PFSK-1 (cell line): ENCODE data around the gene ANO10.

ENCODE experiments used
- FOXP2 ChIP-seq: optimal IDR thresholded peaks from 2 replicates; pipeline ENCODE3; 2011; ENCODE audit warnings: borderline replicate concordance, control low read depth, inconsistent platforms; ENCODE audit not compliant: insufficient read depth; ENCODE audit errors: extremely low read length, extremely low read depth
- POLR2AphosphoS5 ChIP-seq: IDR thresholded peaks from 2 replicates; pipeline ENCODE4 v1.6.1; 2012; ENCODE audit warnings: low read depth, mild to moderate bottlenecking, control low read depth, low read length, moderate library complexity
- SIN3A ChIP-seq: IDR thresholded peaks from 2 replicates; pipeline ENCODE4 v1.6.1; 2012; ENCODE audit warnings: mild to moderate bottlenecking, low read length, moderate library complexity, borderline replicate concordance; ENCODE audit not compliant: insufficient read depth
- TAF1 ChIP-seq: IDR thresholded peaks from 2 replicates; pipeline ENCODE4 v1.6.1; 2012; ENCODE audit warnings: low read length, control low read depth, borderline replicate concordance; ENCODE audit not compliant: insufficient read depth
- TF ChIP-seq, protein P1 (sequence below), 2 experiments: IDR thresholded peaks; 2 replicates each; pipeline versions ENCODE4 v1.6.1 to v1.8.0; 2011 to 2012; ENCODE audit warnings: low read depth in 2 of 2, low read length in 2 of 2, control low read depth in 1 of 2, inconsistent platforms in 1 of 2, mild to moderate bottlenecking in 1 of 2, moderate library complexity in 1 of 2; ENCODE audit not compliant: insufficient read depth in 1 of 2

Gene ANO10

GRCh38 chr3:43378066-43378935 lies 243.5 kb downstream of the ANO10 start:
- no peak for TF ChIP-seq TAF1
- TF ChIP-seq SIN3A, result no peak
- no peak for TF ChIP-seq POLR2AphosphoS5
- TF ChIP-seq FOXP2, result no peak
- TF ChIP-seq, protein P1, sequence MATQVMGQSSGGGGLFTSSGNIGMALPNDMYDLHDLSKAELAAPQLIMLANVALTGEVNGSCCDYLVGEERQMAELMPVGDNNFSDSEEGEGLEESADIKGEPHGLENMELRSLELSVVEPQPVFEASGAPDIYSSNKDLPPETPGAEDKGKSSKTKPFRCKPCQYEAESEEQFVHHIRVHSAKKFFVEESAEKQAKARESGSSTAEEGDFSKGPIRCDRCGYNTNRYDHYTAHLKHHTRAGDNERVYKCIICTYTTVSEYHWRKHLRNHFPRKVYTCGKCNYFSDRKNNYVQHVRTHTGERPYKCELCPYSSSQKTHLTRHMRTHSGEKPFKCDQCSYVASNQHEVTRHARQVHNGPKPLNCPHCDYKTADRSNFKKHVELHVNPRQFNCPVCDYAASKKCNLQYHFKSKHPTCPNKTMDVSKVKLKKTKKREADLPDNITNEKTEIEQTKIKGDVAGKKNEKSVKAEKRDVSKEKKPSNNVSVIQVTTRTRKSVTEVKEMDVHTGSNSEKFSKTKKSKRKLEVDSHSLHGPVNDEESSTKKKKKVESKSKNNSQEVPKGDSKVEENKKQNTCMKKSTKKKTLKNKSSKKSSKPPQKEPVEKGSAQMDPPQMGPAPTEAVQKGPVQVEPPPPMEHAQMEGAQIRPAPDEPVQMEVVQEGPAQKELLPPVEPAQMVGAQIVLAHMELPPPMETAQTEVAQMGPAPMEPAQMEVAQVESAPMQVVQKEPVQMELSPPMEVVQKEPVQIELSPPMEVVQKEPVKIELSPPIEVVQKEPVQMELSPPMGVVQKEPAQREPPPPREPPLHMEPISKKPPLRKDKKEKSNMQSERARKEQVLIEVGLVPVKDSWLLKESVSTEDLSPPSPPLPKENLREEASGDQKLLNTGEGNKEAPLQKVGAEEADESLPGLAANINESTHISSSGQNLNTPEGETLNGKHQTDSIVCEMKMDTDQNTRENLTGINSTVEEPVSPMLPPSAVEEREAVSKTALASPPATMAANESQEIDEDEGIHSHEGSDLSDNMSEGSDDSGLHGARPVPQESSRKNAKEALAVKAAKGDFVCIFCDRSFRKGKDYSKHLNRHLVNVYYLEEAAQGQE (IDR thresholded peaks at IDR 0.05; ENCODE audit: insufficient read depth in 1 of 2, low read depth in 2 of 2, low read length in 2 of 2), result no peak

DNA sequence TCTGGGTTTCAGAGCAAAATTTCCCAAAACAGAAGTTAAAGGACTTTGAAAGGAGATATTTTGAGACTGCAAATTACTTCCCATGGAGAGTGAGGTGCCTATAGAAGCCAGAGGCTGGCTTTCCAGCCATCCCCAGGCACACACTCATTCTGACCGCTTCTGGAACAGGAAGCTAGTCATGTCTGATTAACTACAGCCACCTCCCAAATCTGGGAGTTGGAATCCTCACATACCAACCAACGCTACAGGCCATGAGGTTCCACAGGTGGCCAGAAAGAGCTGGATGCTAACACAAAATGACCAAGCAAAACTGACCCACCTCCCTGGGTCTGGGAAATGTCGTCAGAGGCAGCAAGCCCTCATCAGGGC lies 248.3 kb downstream of the ANO10 start:
- TF ChIP-seq SIN3A (no peak), POLR2AphosphoS5 (no peak), TAF1 (no peak), FOXP2 (no peak)
- TF ChIP-seq, protein P1 (IDR thresholded peaks at IDR 0.05; ENCODE audit: insufficient read depth in 1 of 2, low read depth in 2 of 2, low read length in 2 of 2), result no peak

- TF ChIP-seq POLR2AphosphoS5 (no peak), SIN3A (no peak), TAF1 (no peak), FOXP2 (no peak)
- TF ChIP-seq, protein P1 (IDR thresholded peaks at IDR 0.05; ENCODE audit: insufficient read depth in 1 of 2, low read depth in 2 of 2, low read length in 2 of 2), result no peak
These were observed 248.8 kb downstream of the ANO10 start for GRCh38 chr3:43372809-43373559.

GRCh38 chr3:43372007-43372740 lies 249.6 kb downstream of the ANO10 start:
- TF ChIP-seq SIN3A (no peak), FOXP2 (no peak), POLR2AphosphoS5 (no peak), TAF1 (no peak)
- TF ChIP-seq, protein P1 (IDR thresholded peaks at IDR 0.05; ENCODE audit: insufficient read depth in 1 of 2, low read depth in 2 of 2, low read length in 2 of 2), result no peak
